Hematopoietic multipotent progenitor cell treated with erythropoietin and hydrocortisone succinate and interleukin-3 and kit ligand, for 4 days (in vitro differentiated cells): ENCODE data around the gene ADAP1.
"Not testable (repeated sequence)": the region's sequence is repeated elsewhere in the genome, so short reads cannot be mapped to it uniquely, and the experiment has no call there.

Experiments used
- DNase-seq: peaks from one replicate; pipeline ENCODE4 v3.0.0-alpha.2; 2015

The ADAP1 gene

GRCh38 chr7:974172-974571 lies 19.7 kb upstream of the ADAP1 start:
- no peak for DNase-seq

DNA sequence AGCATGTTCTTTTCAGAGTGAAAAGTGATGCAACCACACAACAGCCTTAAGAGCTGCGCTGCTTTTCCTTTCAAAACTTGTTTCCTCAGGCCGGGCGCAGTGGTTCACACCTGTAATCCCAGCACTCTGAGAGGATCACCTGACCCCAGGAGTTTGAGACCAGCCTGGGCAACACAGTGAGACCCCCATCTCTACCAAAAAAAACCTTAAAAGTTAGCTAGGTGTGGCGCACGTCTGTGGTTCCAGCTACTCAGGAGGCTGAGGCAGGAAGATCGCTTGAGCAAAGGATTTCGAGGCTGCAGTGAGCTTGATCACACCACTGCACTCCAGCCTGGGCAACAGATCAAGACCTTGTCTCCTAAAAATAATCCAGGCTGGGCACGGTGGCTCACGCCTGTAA lies 18.8 kb upstream of the ADAP1 start:
- DNase-seq = no peak

DNA sequence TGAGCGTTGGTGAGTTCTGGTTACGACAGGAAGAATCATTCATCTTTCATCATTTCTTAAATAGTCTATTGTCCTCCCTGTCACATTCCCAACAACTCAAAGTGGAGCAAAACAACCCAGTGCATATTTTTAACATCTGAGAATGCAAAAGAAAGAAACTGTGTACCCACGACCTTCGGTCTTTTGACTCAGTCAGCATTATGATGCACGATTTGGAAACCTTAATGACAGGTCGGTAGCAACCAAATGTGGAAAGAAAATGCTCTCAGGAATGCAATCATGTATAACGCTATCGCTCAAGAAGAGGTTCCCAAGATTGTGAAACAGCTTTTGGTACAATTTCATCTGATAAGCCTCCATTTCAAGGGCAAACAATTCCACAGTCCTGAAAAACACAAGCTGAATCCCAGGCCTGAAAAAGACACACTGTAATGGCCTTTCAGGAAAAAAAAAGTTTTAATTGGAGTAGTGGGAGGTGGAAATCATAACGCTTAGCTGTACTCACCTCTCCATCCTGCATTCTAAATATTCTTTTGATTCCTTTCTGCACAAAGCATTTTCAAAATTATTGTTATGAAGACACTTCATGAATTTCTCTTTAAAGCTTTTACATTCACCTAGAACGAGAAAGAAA lies 18.3 kb upstream of the ADAP1 start:
- DNase-seq = no peak

DNA sequence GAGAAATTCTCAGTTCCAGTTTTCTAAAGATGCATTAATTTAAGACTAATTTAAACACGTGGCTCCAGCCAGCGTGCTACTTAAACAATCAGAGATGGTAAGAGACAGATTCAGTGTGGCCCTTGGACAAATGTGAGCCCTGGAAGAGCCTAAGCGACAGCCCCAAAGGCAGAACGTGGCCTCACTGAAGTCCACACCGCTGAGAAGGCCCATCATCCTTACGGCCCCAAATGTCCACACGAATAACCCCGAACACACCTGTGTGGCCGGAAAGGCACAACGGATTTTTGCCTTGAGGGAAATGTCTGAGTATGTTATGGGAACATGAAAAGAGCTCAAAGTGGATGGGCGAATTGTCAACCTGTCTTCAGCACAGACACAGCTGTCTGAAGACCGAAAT lies 17.6 kb upstream of the ADAP1 start:
- DNase-seq = no peak

GRCh38 chr7:970744-971143 lies 16.3 kb upstream of the ADAP1 start:
- no peak for DNase-seq

GRCh38 chr7:969403-969802 lies 14.9 kb upstream of the ADAP1 start:
- DNase-seq = no peak

- no peak for DNase-seq
These were observed 14.0 kb upstream of the ADAP1 start for GRCh38 chr7:968205-969105.

GRCh38 chr7:967361-968082 lies 13.0 kb upstream of the ADAP1 start:
- DNase-seq = no peak

DNA sequence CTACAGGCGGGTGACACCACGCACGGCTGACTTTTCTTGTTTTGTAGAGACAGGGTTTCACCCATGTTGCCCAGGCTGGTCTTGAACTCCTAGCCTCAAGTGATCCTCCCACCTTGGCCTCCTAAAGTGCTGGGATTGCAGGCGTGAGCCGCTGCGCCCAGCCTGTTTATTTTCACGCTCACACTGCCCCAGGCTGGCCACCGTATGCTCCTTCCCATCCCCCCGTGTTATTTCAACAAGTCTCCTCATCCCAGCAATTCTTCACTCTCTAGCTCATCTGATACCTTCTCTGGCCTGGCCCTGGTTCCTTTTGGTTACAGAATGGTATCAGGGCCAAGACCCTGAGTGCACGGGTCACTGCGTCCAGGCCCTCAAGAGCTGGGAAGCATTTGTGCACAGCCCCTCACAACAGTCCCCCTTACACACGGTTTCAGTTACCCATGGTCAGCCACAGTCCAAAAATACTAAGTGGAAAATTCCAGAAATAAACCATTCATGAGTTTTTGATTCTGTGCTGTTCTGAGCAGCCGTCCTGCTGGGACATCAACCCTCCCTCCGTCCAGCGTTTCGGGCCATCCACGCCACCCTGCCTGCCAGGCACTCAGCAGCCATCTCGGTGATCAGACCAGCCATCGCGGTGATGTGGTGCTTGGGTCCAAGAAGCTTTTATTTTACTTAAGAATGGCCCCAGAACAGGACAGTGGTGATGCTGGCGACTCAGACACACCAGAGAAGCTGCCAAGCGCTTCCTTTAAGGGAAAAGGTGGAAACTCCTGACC lies 12.0 kb upstream of the ADAP1 start:
- DNase-seq = no peak

DNA sequence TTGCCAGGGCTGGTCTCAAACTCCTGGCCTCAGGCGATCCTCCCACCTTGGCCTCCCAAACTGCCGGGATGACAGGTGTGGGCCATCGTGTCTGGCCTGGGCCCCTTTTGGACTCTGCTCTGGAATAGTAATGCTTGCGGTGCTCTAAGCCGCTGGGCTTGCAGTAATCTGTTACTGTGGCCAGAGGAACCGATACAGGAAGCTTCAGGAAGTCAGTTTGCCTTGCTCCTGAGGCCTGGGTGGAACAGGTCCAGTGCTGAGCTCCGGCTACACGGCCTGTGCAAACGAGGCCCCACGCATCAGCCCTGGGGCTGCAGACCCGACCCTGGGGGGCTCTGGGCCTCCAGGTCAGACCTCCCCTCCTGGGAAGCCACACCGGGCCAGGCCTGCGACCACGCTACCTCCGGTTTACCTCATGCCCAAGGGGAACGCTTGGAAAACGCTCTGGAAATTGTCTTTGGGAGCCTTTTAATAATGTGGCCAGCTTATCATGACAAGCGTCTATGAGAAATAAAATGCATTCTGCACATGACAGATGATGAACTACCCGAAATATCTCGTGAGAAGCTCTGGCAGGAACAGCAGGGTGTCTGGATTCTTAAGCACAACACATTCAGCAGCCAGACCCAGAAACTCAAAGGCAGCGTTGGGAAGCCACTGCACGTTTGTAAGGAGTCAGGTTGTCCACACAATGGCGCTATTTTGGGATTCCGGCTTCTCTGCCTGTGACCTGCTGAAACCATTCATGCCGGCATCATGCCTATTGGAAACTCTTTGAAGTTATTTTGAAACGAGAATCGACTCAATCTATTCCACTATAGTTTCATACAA lies 10.1 kb upstream of the ADAP1 start:
- peak; percentile 66 for DNase-seq

DNA sequence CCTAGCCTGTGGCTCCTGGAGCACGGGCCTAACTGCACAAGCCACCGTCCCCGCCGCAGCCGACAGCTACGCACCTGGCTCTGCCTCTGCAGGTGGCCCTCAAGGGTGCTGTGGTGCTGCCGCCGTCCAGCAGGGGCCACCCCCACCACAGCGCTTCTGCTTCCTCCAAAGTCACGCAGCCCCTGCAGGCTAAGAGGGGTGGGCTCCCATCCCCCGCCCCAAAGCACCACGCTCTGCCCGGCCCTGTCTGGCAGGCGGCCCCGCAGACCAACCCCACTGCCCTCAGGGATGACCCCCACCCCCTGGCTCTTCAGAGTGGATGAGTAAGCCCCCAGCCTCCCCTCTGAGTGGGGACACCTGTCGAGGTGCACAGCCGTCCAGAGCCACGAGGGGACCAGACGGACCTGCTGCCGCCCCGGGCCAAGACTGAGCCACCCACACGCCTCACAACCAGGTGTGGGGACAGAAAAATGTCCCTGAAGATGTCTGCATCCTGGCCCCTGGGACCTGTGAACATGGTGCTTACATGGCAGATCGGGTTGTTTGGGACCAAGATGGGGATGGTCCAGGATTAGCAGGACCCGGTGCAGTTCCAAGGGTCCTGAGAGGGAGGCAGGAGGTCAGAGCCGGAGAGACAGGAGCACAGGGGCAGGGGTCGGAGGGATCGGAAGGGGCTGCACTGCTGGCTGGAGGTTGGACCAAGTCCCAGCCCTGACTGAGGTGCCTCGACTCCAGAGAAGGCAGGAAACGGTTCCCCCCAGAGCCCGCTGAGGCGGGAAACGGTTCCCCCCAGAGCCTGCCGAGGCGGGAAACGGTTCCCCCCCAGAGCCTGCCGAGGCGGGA lies 9.0 kb upstream of the ADAP1 start:
- DNase-seq = no peak

- DNase-seq = no peak
These were observed 8.1 kb upstream of the ADAP1 start for GRCh38 chr7:962401-963081.

- no peak for DNase-seq
These were observed 7.3 kb upstream of the ADAP1 start for GRCh38 chr7:961546-962400.

DNA sequence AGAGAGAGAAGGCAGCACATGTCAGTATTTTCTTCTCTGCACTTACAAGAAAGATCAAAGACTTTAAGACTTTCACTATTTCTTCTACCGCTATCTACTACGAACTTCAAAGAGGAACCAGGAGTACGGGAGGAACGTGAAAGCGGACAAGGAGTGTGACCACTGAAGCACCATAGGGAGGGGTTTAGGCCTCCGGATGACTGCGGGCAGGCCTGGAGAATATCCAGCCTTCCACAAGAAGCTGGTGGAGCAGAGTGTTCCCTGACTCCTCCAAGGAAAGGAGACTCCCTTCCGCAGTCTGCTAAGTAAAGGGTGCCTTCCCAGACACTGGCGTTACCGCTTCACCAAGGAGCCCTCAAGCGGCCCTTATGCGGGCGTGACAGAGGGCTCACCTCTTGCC lies 6.5 kb upstream of the ADAP1 start:
- DNase-seq = not testable (repeated sequence)

- no peak for DNase-seq
These were observed 5.9 kb upstream of the ADAP1 start for GRCh38 chr7:960269-960871.

GRCh38 chr7:959740-960139 lies 5.3 kb upstream of the ADAP1 start:
- DNase-seq = not testable (repeated sequence)

- DNase-seq = no peak
These were observed 4.8 kb upstream of the ADAP1 start for GRCh38 chr7:959271-959670.

DNA sequence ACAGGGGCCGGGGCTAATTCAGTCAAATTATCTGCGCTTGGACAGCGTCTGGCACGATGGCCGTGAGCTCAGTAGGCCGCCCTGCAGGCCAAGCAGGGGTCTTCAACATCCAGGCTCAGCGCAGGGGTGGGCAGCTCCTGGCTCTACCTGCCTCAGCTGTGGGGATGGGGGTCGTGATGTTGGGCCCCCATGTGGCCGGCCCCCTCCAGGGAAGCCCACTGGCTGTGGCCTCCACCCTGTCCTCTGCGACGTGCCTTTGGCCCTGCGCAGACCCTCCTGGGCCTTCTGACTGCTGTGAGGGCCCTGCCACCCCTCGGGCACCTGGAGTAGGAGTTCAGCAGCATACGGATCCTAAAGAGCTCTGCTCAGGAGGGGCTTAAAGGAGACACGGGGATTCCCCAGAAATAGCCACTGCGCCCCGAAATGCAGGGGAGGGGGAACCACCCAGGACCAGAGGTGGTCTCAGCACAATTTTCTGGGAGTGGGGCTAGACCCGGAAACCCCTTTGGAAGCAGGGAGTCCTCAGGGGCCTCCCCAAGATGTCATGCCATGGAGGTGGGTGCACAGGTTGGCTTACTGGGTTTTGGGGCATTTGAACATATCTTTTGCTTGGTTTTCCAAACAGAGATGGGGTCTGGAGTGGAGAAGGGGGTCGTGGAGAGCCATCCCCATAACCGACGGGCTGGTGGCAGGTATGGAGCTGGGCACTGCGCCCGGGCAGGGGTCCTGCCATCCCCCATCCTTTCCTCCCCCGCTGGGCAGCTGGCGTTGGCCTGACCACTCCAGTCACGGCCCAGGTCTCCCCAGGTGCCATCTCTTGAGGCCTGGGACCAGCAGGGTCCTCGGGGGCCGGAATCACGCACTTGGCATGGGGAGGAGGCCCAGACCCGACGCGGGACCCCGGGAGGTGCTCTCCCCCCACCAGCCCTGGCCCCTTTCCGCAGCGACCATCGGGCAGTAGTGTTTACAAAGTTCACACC lies 4.0 kb upstream of the ADAP1 start:
- DNase-seq = no peak
